Nephron (organoid): ENCODE measurements around the gene WDR93.

Experiments
- H3K27ac Mint-ChIP-seq, 3 experiments: 2 replicates each; pipeline ENCODE4 v1.8.0; 2020; ENCODE audit warnings: mixed read lengths in 3 of 3, mild to moderate bottlenecking in 2 of 3, moderate library complexity in 1 of 3
- H3K27me3 Mint-ChIP-seq: 2 replicates; pipeline ENCODE4 v1.8.0; 2021; ENCODE audit warnings: low read depth, mild to moderate bottlenecking, moderate library complexity, mixed read lengths
- H3K36me3 Mint-ChIP-seq: 2 replicates; pipeline ENCODE4 v1.8.0; 2020; ENCODE audit warnings: low read depth, mixed read lengths
- H3K4me1 Mint-ChIP-seq: 2 replicates; pipeline ENCODE4 v1.8.0; 2020; ENCODE audit warnings: mixed read lengths
- H3K4me3 Mint-ChIP-seq, 3 experiments: 2 replicates each; pipeline ENCODE4 v1.8.0; 2020; ENCODE audit warnings: mild to moderate bottlenecking in 3 of 3, mixed read lengths in 3 of 3, moderate library complexity in 2 of 3
- H3K9me3 Mint-ChIP-seq: 2 replicates; pipeline ENCODE4 v1.8.0; 2020; ENCODE audit warnings: mixed read lengths
- TF ChIP-seq, protein P1 (sequence below), 3 experiments: fragments of 200-600 bp; sonication (generic); IDR thresholded peaks; one replicate each; pipeline ENCODE4 v1.5.0; 2021; ENCODE audit warnings: antibody characterized with exemption in 3 of 3; ENCODE audit not compliant: unreplicated experiment in 3 of 3

WDR93 gene

DNA sequence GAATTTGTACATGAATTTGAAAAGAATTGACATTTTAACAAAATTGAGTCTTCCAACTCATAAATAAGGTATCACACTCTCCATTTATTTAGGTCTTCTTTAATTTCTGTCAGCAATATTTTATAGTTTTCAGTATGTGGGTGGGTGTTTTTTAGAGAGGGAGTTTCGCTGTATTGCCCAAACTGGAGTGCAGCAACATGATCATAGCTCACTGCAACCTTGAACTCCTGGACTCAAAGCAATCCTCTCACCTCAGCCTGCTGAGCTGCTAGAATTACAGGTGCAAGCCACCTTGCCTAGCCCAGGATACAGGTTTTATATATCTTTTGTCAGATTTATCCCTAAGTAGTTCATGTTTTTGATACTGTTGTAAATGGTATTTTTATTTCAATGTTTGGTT lies 4.6 kb downstream of the WDR93 start:
- no peaks in the 10 kb centered on the region for H3K4me1 Mint-ChIP-seq
- H3K36me3 Mint-ChIP-seq: no peaks in the 10 kb centered on the region
- TF ChIP-seq, protein P1, sequence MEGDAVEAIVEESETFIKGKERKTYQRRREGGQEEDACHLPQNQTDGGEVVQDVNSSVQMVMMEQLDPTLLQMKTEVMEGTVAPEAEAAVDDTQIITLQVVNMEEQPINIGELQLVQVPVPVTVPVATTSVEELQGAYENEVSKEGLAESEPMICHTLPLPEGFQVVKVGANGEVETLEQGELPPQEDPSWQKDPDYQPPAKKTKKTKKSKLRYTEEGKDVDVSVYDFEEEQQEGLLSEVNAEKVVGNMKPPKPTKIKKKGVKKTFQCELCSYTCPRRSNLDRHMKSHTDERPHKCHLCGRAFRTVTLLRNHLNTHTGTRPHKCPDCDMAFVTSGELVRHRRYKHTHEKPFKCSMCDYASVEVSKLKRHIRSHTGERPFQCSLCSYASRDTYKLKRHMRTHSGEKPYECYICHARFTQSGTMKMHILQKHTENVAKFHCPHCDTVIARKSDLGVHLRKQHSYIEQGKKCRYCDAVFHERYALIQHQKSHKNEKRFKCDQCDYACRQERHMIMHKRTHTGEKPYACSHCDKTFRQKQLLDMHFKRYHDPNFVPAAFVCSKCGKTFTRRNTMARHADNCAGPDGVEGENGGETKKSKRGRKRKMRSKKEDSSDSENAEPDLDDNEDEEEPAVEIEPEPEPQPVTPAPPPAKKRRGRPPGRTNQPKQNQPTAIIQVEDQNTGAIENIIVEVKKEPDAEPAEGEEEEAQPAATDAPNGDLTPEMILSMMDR (IDR thresholded peaks at IDR 0.05; ENCODE audit: unreplicated experiment in 3 of 3): no peak
- no peak overlapping the region for H3K4me3 Mint-ChIP-seq
- H3K27ac Mint-ChIP-seq: no peak overlapping the region
- peaks cover 18% of the 10 kb centered on the region for H3K27me3 Mint-ChIP-seq
- peaks cover 3% of the 10 kb centered on the region for H3K9me3 Mint-ChIP-seq

DNA sequence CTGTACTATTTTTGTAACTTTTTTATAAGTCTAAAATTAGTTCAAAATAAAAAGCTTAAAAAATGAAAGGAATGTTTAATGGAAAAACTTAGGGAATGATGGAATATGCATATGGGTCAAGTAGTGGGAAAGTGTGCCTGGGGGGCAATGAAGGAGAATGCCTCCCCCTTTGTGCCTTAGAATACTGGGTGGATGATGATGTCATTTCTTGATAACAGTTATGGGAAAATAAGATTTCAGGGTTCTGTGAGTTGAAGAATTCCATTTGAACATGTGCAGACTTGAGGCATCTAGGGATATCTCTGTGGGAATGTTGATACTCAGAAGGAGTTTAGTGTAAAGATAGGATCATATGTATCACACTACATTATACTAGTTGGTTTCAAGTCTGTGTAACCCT lies 13.8 kb downstream of the WDR93 start:
- no peaks in the 10 kb centered on the region for H3K4me1 Mint-ChIP-seq
- H3K36me3 Mint-ChIP-seq: no peaks in the 10 kb centered on the region
- no peak overlapping the region for H3K4me3 Mint-ChIP-seq
- no peak overlapping the region for H3K27ac Mint-ChIP-seq
- no peaks in the 10 kb centered on the region for H3K9me3 Mint-ChIP-seq
- TF ChIP-seq, protein P1 (IDR thresholded peaks at IDR 0.05; ENCODE audit: unreplicated experiment in 3 of 3): no peak
- peaks cover 27% of the 10 kb centered on the region for H3K27me3 Mint-ChIP-seq

- no peaks in the 10 kb centered on the region for H3K4me1 Mint-ChIP-seq
- peaks cover 4% of the 10 kb centered on the region for H3K9me3 Mint-ChIP-seq
- peaks cover 25% of the 10 kb centered on the region for H3K27me3 Mint-ChIP-seq
- H3K4me3 Mint-ChIP-seq: no peak overlapping the region
- no peaks in the 10 kb centered on the region for H3K36me3 Mint-ChIP-seq
- TF ChIP-seq, protein P1 (IDR thresholded peaks at IDR 0.05; ENCODE audit: unreplicated experiment in 3 of 3): no peak
- no peak overlapping the region for H3K27ac Mint-ChIP-seq
Measured at GRCh38 chr15:89707577-89707976, 17.0 kb downstream of the WDR93 start.

- Mint-ChIP-seq H3K4me1 (no peaks in the 10 kb centered on the region), H3K9me3 (peaks cover 4% of the 10 kb centered on the region), H3K36me3 (no peaks in the 10 kb centered on the region), H3K27ac (no peak overlapping the region), H3K4me3 (no peak overlapping the region), H3K27me3 (peaks cover 5% of the 10 kb centered on the region)
- TF ChIP-seq, protein P1 (IDR thresholded peaks at IDR 0.05; ENCODE audit: unreplicated experiment in 3 of 3): no peak
Measured at GRCh38 chr15:89714775-89715174, 24.2 kb downstream of the WDR93 start.

DNA sequence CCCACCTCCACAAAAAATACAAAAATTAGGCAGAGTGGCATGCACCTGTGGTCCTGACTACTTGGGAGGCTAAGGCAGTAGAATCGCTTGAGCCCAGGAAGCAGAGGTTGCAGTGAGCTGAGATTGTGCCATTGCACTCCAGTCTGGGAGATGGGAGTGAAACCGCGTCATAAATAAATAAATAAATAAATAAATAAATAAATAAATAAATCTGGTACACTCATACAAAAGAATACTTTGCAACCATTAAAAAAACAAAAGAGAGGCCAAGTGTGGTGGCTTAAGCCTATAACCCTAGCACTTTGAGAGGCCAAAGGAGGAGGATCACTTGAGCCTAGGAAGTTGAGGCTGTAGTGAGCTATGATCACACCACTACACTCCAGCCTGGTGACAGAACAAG lies 32.4 kb downstream of the WDR93 start:
- TF ChIP-seq, protein P1 (IDR thresholded peaks at IDR 0.05; ENCODE audit: unreplicated experiment in 3 of 3): no peak

GRCh38 chr15:89724621-89725020 lies 34.0 kb downstream of the WDR93 start:
- TF ChIP-seq, protein P1 (IDR thresholded peaks at IDR 0.05; ENCODE audit: unreplicated experiment in 3 of 3): no peak
- Mint-ChIP-seq H3K36me3 (no peaks in the 10 kb centered on the region), H3K27me3 (peaks cover 14% of the 10 kb centered on the region), H3K27ac (no peak overlapping the region), H3K4me3 (no peak overlapping the region), H3K4me1 (no peaks in the 10 kb centered on the region), H3K9me3 (peaks cover 7% of the 10 kb centered on the region)

More for the DNA sequence above, 32.4 kb downstream of the WDR93 start:
- no peaks in the 10 kb centered on the region for H3K36me3 Mint-ChIP-seq
- H3K9me3 Mint-ChIP-seq: peaks cover 7% of the 10 kb centered on the region
- H3K4me3 Mint-ChIP-seq: no peak overlapping the region
- H3K27me3 Mint-ChIP-seq: peaks cover 9% of the 10 kb centered on the region
- H3K4me1 Mint-ChIP-seq: no peaks in the 10 kb centered on the region
- no peak overlapping the region for H3K27ac Mint-ChIP-seq
